GM18508 (cell line): ENCODE measurements around the gene CAMSAP2.
A peak's percentile ranks its signal among the peaks of the same experiment; 100 is the strongest.

ENCODE experiments used
- ATAC-seq: cut with Tn5 transposase; IDR thresholded peaks from one replicate; pipeline ENCODE4 v1.9.1; 2021; ENCODE audit warnings: moderate number of reproducible peaks; ENCODE audit not compliant: insufficient read depth, unreplicated experiment

The CAMSAP2 gene

DNA sequence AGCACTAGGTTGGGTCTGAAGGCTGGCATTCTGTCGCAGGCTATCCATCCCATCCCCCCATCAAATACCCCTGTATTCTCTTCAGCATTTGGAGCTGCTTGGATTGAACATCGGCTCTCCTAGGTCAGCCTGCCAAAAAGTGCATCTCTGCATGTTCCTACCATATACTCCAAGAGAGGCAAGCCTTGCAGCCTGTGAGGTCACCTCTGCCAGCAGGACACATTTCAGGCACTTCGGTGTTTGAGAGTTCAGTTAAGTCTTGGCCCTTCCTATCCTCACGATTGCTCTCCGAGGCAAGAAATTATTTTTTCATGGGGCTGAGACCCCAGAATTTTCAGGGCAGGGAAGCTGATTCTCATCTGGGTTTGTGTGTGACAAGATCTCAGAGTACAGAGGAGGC is 136.7 kb downstream of the CAMSAP2 start:
- no peak for ATAC-seq

DNA sequence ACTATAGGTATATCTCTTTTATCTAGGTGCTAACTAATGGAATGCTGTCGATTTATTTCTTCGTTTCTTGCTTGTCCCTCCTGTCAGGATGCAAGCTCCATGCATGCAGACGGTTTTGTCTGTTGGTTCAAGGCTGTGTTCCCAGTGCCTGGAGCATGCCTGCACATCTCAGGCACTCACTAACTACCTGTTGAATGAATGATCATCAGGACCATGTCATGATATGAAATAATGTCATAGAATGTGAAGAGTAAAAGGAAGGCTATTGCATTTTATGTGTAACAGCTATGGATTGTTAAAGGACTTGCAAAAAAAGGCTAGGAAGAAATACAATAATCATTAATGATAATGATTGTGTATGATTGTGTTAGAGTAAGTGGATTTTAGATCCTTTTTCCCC is 138.3 kb downstream of the CAMSAP2 start:
- ATAC-seq = no peak

DNA sequence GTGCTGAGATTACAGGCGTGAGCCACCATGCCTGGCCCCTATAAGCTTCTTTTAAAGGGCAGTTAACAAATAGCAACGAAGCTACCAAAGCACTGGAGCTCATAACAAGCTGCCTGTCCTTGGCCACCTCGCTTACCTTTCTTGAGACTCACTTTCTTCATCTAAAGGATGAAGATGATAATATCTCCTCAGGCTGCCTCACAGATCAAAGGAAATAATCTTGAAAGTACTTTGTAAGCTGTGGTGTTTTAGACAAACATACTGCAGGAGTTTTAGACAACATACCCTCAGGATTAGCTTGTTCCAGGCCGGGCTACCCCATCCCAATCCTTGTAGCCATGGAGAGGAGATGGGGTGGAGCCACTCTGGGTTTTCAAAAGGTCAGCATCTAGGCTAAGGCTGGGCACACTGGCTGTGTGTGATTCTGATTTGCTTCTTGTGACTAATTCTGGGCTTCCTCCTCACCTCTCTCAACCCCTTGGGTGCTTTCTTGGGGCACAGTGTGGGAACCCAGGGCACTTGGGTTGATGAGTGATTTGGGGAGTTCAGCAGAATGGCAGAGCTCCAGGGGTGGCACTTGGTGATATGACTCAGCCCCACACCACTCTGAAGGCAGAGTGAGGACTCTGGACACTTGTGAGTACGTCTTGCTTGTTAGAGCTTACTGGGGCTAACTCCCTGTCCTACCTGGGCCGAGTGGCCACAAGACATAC is 139.3 kb downstream of the CAMSAP2 start:
- ATAC-seq = peak; percentile 71

DNA sequence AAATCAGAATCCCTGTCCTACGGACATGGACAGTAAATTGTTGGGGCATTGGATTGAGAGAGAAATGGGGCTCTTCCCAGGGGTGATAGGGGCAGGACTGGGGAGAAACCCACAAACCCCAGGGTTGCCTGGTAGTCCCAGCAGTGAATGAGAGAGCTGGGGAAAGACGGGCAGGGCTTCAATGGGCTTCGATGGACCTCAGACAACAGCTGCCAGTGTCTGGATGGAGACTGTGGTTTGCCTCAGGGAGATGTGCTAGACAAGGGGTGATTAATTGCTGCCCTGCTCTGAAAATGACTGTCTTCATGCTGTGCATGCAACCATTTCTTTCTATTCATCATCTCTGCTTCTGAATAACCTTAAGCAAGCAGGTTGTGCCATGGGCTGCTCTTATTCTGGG is 141.5 kb downstream of the CAMSAP2 start:
- ATAC-seq = peak; percentile 44

DNA sequence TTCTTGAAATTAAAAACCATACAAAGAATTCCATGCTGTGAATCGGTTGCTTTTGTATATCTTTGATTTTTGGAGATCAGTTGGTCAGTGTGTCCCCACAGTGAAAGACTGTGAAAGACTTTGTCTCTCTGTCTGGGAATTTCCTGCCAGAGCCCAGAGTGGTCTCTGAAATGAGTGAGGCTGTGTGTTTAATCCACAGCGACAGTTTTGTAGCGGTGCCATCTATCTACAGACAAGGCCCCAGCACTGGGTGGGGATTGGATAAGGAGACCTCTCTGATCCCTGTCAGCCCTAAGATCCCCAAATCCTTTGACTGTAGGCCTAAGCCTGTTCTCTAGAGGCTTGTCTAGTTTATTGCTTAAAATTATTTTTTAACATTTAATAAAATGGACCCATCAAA is 144.4 kb downstream of the CAMSAP2 start:
- no peak for ATAC-seq

DNA sequence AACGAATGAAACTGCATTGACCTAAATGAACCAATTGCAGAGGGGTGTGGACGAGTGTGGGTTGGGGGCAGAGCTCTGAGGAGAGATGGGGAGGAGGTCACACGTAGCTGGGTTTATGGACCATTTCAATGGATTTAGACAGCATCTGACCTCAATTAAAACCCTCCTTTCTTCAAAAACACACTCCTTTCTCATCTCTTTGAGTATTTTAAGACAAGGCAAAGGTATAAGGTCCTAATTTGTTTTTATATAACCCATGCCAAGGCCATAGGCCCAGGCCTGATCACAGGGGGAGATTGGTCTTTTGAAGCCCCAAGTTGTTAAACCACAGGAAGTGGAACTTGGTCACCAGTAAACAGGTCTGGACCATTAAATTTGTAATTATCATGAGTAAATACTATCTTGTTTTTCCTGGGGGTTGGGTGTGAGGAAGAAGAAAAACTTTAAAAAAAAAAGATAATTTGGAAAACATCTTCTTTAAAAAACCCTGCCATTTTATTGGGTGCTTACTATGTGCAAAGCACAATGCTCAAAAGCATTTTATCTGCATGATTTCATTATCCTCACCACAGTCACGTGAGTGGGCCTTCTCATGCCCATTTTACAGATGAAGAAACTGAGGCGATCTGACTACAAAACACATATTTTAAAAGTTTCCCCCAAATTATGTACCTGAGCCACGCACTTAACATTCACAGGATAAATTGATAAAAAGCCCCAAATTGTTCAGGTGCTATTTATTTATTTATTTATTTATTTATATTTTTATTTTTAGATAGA is 147.1 kb downstream of the CAMSAP2 start:
- ATAC-seq = no peak

DNA sequence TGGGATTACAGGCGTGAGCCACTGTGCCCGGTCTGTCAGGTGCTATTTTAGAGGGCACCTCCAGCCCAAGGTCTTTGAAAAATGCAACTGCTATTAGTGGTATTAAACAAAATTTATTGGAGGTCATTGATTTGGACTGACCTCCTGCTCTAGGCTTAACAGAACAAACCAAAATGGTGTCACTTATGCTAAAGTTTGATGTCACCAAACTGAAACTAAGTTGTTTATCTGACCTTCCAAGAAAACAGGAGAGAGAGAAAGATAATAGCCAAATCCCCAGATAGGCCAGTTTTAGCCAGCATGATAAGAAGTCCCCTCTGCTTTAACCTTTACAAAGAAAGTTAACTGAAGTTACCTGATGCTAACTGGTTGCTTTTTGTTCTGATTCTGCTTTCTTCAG is 147.9 kb downstream of the CAMSAP2 start:
- no peak for ATAC-seq

DNA sequence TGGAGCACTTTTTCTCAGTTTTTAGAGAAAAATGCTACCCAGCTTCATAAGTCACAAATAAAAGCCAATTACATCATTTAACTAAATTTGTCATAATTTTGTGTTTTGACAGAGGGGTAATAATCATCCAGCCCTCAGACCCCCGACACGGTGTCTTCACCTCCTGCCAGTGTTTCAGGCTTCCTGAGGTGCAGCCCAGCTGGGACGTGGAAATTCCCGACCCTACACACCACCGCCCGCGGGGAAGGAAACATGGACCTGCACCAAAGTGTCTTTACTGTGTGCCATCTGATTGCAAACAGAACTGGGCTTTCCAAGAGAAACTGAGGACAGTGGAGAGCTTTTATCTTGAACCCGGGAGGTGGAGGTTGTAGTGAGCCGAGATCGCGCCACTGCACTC is 148.3 kb downstream of the CAMSAP2 start:
- ATAC-seq = no peak

DNA sequence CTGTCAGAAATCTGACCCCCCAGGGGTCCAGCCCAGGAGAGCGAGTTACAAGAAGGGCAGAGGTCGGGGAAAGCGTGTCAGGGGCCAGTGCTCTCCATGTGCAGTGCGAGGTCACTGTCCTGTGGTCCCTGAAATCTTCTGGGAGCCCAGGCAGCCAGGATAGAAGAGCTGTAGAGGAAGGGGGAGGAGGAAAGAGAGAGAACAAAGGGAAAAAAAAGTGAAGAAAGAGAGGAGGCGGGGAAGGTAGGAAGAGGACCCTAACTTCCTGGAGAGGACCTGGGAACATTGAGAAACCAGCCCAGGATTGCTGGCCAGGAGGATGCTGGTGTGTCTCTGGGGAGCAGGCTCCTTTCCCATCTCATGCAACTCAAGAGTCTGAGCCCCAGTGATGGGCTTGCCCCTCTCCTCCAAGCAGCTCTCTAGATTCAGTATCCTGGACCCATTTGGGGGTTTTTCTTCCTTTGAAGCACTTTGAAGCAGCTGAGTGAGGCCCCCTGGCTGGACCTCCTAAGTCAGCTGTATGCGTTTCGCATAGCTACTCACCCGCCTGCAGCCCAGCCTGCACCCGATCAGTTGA is 149.2 kb downstream of the CAMSAP2 start:
- ATAC-seq = no peak

DNA sequence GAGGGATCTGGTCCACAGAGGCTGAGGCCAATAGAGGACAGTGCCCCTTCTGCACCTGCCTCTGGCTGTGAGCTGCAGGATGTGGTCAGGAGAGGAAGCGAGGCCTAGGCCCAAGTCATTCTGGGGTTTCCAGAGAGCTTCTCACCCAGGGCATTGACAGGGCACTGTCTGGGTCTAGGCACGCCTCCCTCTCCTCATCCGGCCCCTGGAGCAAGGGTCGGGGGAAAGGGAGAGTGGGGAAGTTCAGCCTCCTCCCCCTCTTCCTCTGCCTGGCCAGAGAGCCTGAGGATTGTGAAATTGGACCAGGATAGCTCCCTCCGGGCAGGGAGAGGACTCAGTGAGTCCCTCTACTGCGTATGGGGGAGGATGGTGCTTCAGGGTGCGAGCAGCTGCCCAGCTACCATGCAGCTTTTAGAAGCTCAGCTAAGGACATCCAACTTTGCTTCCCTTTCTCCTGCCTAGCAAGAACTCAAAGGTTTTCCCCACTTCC is 149.7 kb downstream of the CAMSAP2 start:
- ATAC-seq = peak; percentile 82

DNA sequence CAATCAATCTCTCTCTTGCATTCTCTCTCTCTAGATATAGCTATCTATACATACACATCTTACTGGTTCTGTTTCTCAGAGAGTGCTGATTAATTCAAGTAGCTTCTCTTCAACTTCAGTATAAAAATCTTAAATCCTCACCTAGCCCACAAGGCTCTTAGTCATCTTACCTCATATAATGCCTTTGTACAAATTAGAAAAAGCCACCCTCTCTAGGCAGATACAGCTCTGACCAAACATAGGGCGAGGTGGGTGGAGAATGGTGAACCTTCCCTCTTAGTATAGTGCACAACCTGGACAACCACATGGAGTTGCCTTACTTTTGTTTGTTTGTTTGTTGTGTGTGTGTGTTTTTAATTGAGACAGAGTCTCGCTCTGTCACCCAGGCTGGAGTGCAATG is 150.9 kb downstream of the CAMSAP2 start:
- no peak for ATAC-seq

DNA sequence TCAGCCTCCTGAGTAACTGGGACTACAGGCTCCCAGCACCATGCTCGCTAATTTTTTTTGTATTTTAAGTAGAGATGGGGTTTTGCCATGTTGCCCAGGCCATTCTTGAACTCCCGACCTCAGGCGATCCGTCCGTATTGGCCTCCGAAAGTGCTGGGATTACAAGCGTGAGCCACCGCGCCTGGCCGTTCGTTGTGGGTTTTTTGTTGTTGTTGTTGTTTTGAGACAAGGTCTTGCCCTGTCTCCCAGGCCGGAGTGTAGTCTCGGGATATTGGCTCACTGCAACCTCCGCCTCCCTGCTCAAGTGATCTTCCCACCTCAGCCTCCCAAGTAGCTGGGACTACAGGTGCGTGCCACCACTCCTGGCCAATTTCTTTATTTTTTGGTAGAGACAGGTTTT is 151.3 kb downstream of the CAMSAP2 start:
- no peak for ATAC-seq

DNA sequence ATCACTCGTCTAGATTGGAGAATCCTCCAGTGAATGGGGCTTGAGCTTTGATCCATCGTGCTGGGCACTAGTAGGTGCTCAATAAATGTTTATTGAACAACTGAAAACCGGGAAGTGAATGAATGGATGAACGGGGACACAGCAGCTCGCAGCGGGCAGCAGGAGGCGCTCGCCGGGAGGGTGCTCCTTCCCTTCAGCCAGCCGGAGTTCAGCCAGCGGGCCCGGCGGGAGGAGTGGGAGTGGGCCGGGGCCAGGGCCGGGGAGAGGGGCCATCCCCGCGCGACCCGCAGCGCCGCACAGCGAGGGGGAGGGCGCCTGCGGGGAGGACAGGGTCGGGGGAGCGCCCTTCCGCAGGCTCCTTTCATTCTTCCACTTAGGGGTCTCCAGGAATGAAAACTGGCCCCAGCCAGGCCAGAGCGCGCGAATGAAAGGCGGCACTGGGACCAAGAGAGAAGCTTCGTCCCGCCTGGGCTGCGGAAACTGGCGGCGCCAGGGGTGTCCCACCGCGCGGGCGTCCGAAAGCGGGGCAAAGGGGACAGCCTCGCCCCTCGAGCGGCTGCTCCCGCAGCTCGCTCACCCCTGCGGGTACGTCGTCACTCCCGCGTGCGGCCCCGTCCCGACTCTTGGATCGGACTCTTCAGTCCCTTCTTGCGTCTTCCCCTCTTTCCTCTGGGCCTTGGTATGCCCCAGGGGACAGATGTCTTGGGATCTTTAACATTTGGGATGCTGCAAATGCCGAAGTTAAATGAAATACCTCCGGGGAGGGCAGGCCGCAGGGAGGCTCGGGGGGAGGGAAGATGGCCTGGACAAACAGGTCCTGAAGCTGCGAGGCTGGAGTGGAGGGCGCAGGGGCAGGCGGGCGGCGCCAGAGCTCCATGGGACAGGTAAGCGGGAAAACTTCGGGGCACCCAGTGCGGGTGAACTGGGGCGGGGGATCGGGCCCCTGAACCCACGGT is 152.4 kb downstream of the CAMSAP2 start:
- ATAC-seq = no peak

DNA sequence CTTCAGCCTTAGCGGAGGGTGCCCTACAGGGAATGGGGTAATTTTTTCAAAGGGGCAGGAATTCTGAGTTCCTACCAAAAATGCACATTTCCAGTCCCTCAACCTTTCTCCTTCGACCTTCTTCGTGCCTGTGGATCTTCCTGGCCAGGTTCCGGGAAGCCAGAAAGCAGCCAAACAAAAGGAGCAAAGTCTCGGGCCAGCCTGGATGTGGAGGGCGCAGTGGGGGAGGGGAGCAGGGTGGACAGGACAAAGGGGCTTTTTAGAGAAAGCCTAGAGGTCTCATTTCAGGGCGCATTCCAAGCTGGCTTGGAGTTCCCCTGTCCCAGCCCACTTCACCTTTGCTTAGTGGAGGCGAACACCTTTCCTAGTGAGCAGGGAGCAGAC is 153.1 kb downstream of the CAMSAP2 start:
- ATAC-seq = no peak

DNA sequence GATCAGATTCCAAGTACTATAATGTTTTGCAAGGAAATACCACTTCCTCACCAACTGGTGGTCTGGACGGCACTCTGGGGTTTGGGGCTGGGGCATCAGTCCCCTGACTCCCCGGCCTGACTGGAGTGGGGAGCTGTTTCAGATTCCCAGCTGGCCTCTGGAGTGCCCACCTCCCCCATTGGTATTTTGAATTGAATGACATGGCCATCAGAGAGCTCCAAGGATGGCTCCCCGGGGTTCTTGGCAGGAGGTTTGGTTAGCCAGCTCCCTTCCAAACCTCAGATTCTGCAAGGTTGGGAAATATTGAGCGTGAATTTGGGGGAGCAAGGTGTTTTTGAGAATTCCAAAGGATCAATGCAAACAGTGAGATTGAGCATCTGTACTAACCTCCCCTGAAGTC is 153.9 kb downstream of the CAMSAP2 start:
- ATAC-seq = no peak

DNA sequence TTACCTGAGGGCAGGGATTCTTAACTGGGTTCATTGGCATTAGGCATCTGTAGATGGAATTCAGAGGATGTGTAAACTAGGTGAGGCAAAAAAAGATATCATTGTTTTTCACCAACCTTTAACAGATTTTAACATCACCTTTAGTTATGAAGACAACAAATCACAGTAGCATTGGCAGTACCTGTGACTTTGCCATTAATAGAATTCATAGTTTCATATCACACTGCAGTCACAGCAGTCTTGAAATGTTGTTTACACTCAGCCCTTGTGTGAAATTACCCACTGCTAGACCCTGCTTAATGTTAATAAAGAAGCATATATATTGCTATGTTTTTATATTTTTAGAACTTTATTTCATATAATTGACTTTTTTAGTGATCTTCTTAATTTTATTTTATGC is 154.3 kb downstream of the CAMSAP2 start:
- no peak for ATAC-seq

DNA sequence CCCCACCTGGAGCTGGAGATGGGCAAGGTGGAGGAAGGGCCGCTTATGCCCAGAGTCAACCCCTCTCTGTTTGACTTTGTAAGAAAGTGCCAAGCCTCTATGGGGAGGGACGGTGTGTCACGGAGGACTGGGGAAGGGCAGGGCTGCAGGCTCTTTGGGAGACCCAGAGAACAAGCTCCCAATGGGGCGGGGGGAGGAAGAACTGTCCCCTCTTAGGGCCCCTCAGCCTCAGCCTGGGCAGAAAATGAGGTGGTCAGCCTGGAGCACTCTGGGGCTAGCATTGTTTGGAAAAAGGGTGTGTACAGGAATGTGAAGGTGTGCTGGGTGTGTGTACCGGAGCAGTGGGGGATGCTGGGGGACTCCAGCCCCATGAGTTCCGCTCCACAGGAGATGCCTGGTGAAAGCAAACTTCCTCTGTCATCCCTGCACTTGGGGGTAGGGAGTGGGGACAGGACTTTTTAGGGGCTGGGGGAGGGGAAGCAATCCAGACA is 154.8 kb downstream of the CAMSAP2 start:
- ATAC-seq = no peak

DNA sequence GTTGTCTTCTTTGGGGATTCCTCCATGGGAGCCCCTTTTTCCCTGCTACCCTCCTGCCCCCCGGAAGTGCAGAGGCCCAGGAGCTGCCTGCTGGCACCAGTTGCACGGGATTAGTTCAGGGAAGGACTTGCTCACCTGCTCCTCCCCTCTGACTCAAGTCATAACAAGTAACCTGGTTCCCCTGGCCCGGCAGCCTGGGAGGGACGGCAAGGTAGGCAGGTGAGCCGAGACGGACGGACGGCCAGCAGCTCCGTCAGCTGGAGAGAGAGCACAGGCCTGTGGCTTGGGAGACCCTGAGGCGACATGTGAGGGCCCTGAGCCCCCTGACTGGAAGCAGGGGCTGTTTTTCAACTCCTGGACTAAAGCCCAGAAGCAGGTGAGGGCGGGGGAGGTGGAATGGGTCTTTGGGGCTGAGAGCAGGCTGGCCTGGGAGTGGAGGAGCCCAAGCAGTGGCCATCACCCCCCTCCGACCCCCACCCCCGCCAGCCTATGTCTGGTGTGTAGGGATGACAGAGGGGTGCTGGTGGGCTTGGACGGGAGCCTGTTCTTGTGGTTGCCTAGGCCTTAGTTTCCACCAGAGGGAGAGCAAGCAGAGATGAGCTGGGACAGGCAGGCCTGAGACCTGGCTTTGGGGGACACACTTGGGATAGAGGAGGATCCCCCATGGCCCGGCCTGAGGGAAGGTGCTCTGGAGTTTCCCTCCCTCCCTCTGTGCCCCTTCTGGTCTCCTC is 156.2 kb downstream of the CAMSAP2 start, which contains the start of gene INAVA:
Gene INAVA, plus strand, starts transcription at position 189 of the 731 bp plus-strand sequence. CDS start 3,501 bp downstream, outside the sequence.
- ATAC-seq = no peak

DNA sequence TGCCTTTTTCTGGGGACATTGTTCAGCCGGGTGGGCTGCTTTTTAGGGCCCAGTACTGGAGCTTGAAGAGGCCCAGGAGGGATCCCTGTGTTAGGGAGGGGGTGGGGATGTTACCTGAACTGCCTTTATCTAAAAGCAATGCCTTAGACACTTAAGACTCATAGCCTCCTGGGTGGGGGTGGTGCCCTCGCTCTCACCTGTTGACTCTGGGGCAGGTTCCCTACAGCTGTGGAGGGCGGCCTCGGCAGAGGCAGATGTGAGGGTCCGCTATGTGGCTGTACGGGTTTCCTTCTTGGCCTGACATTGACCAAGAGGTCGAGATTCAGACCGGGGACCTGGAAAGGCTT is 156.7 kb downstream of the CAMSAP2 start:
- ATAC-seq = no peak
